ENCODE results near the gene DSCAML1. TPM values are rescaled to one million over a fixed set of nuclear protein-coding genes. Genes with fewer than 3 reads are reported as not detected.

Gene DSCAML1
- total and polyA plus RNA-seq, 12 donors = 0.16 to 1.5 (median 0.57) TPM

DNA sequence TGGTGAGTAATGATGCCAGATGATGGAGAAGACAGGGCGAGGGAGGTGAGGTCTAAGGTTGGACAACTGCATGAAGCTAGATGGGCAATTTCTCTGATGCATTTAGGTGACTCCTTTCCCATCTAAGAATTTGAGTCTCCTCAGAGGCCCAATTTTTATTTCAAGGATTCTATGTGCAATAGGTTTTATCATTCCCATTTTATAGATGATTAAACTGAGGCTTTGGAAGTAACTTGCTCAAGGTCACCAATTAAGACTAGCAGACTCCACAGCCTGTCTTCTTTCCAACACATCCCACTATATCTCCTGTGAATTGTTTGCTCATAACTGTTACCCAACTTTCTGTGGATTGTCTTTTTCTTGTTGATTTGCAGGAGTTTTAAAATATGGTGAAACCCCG is 28.5 kb downstream of the DSCAML1 start:
- H3K9me3 ChIP-seq = no peaks in the 10 kb centered on the region
- no peak for ATAC-seq
- H3K36me3 ChIP-seq = peaks cover 0 to 16% (median 0%) of the 10 kb centered on the region in 9 donors
- no peaks in the 10 kb centered on the region for H3K4me1 ChIP-seq
- 96 to 98% methylated on average over 2 of the region's 2 CpGs for WGBS, 2 donors
- TF ChIP-seq, protein P1, sequence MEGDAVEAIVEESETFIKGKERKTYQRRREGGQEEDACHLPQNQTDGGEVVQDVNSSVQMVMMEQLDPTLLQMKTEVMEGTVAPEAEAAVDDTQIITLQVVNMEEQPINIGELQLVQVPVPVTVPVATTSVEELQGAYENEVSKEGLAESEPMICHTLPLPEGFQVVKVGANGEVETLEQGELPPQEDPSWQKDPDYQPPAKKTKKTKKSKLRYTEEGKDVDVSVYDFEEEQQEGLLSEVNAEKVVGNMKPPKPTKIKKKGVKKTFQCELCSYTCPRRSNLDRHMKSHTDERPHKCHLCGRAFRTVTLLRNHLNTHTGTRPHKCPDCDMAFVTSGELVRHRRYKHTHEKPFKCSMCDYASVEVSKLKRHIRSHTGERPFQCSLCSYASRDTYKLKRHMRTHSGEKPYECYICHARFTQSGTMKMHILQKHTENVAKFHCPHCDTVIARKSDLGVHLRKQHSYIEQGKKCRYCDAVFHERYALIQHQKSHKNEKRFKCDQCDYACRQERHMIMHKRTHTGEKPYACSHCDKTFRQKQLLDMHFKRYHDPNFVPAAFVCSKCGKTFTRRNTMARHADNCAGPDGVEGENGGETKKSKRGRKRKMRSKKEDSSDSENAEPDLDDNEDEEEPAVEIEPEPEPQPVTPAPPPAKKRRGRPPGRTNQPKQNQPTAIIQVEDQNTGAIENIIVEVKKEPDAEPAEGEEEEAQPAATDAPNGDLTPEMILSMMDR (IDR thresholded peaks at IDR 0.05) = no peak
- no peak overlapping the region for H3K4me3 ChIP-seq
- peaks cover 0 to 6% (median 0%) of the 10 kb centered on the region in 7 donors for H3K27me3 ChIP-seq
- no peak overlapping the region for H3K27ac ChIP-seq
- intact Hi-C loops (cut with DNase I) = no loop called here
- no peak for DNase-seq

DNA sequence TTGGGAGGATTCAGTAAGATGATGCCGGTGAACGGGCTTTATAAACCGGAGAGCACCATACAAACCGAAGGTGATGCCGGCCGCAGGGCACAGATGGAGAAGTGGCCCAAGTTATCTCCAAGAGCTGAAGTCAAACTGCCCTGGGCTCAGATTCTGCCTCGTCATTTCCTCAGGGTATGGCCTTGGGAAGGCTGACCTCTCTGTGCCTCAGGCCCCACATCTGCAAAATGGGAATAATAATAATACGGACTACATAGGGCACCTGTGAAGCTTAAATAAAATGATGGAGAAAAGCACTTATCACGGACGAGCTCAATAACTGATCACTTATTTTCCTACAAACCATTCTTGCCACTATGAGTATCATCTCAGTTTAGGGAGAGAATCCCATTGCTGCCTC is 29.9 kb downstream of the DSCAML1 start:
- 94 to 95% methylated on average over 10 of the region's 10 CpGs for WGBS, 2 donors
- TF ChIP-seq, protein P1 (IDR thresholded peaks at IDR 0.05) = no peak

DNA sequence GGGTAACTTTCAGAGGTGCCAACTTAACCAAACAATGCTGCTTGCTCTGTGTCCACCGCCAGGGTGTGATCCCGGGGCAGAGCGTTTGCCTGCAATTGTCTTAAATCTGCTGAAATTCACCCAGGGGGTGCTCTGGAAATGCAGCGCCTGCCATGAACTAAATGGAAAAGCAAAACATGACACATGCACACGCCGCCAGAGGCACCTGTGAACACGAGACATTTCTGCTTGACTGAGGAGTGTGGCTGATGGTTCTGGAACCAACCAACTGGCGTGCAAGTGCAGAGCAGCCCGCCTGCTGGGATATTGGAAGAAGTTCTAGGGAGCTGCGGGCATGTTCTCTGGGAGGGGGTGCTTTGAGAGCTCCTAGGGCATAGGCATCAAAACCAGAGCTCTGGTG is 30.4 kb downstream of the DSCAML1 start:
- Histone ChIP-seq H3K27ac (no peak overlapping the region), H3K4me1 (no peaks in the 10 kb centered on the region), H3K36me3 (peaks cover 0 to 16% (median 0%) of the 10 kb centered on the region in 9 donors), H3K4me3 (no peak overlapping the region), H3K27me3 (peaks cover 0 to 6% (median 0%) of the 10 kb centered on the region in 7 donors), H3K9me3 (no peaks in the 10 kb centered on the region)
- TF ChIP-seq, protein P1 (IDR thresholded peaks at IDR 0.05) = no peak
- intact Hi-C loops (cut with DNase I) = no loop called here
- DNase-seq (no peak), ATAC-seq (no peak)
- 93 to 99% methylated on average over 10 of the region's 10 CpGs for WGBS, 2 donors

More for the DNA sequence above, 29.9 kb downstream of the DSCAML1 start:
- Histone ChIP-seq H3K27me3 (peaks cover 0 to 6% (median 0%) of the 10 kb centered on the region in 7 donors), H3K36me3 (peaks cover 0 to 16% (median 0%) of the 10 kb centered on the region in 9 donors), H3K4me1 (no peaks in the 10 kb centered on the region), H3K27ac (no peak overlapping the region), H3K9me3 (no peaks in the 10 kb centered on the region), H3K4me3 (no peak overlapping the region)
- intact Hi-C loops (cut with DNase I) = no loop called here
- DNase-seq (no peak), ATAC-seq (no peak)

DNA sequence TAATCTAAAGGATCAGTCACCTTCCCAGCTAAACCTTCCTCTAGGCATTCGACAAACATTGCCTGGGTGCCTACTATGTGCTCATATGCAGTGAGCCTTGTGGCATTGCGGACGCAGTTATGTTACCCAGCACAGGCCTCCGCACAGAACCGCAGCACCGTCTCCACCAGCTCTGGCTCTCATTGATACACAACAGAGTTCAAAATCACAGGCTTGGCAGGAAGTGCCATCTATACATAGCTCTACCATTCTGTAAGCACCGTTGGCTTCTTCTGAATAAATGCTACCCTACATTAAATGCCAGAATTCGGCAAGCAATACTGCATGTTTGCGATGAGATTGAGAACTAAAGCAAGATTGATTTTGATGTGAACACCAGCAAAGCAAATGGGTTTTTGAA is 31.0 kb downstream of the DSCAML1 start:
- Histone ChIP-seq H3K36me3 (peaks cover 0 to 16% (median 0%) of the 10 kb centered on the region in 9 donors), H3K27ac (no peak overlapping the region), H3K27me3 (peaks cover 0 to 6% (median 0%) of the 10 kb centered on the region in 7 donors), H3K4me3 (no peak overlapping the region), H3K4me1 (no peaks in the 10 kb centered on the region), H3K9me3 (no peaks in the 10 kb centered on the region)
- DNase-seq (no peak), ATAC-seq (no peak)
- TF ChIP-seq, protein P1 (IDR thresholded peaks at IDR 0.05) = no peak
- 91 to 92% methylated on average over 9 of the region's 9 CpGs for WGBS, 2 donors
- intact Hi-C loops (cut with DNase I) = no loop called here

All from heart right ventricle (tissue), 16 donors.